ENCODE data around the gene MTF1.
A peak's percentile ranks its signal among the peaks of the same experiment; 100 is the strongest.

MTF1 gene

GRCh38 chr1:37853157-37853556 is 6.2 kb downstream of the MTF1 start:
- DNase-seq (ENCODE audit: insufficient read length, low spot score) (no peak), FAIRE-seq (no peak)
- TF ChIP-seq SPI1 (IDR thresholded peaks at IDR 0.05; ENCODE audit: low read depth, low read length), result no peak
- no peak for TF ChIP-seq TAF1 (IDR thresholded peaks at IDR 0.05; ENCODE audit: low read depth, low read length)
- TF ChIP-seq POLR2A (IDR thresholded peaks at IDR 0.05; ENCODE audit: low read depth, low read length), result no peak
- no peak for TF ChIP-seq POLR2AphosphoS5 (IDR thresholded peaks at IDR 0.05; ENCODE audit: low read depth, low read length)
- TF ChIP-seq POU2F2 (IDR thresholded peaks at IDR 0.05; ENCODE audit: low read depth, low read length), result no peak
- TF ChIP-seq PAX5 (IDR thresholded peaks at IDR 0.05; ENCODE audit: insufficient read depth, low read length, severe bottlenecking), result no peak

- peak; percentile 63 for TF ChIP-seq SPI1 (IDR thresholded peaks at IDR 0.05; ENCODE audit: low read depth, low read length)
- TF ChIP-seq POLR2AphosphoS5 (IDR thresholded peaks at IDR 0.05; ENCODE audit: low read depth, low read length), result no peak
- FAIRE-seq, result no peak
- no peak for DNase-seq (ENCODE audit: insufficient read length, low spot score)
Observed at GRCh38 chr1:37851782-37852210, 7.6 kb downstream of the MTF1 start.

DNA sequence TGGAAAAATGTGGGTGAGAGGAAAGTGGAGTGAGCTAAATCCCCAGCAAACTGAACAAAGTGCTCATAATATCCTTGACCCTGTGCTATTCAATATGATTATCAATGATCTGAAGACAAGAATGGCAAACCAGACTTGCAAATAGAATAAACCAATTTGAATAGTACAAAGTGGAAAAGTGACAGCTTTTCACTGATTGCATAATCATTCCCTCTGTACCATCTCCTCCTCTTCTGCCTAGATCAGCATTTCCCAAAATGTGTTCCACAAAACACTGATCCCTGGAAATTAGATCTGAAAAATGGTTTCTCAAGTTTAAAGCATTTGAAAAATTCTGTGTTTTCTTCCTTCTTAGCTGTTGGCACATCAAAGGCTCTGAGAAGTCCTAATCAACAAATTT is 8.1 kb downstream of the MTF1 start:
- TF ChIP-seq PAX5 (IDR thresholded peaks at IDR 0.05; ENCODE audit: insufficient read depth, low read length, severe bottlenecking), result no peak
- no peak for TF ChIP-seq TAF1 (IDR thresholded peaks at IDR 0.05; ENCODE audit: low read depth, low read length)
- no peak for TF ChIP-seq POLR2A (IDR thresholded peaks at IDR 0.05; ENCODE audit: low read depth, low read length)
- no peak for TF ChIP-seq POLR2AphosphoS5 (IDR thresholded peaks at IDR 0.05; ENCODE audit: low read depth, low read length)
- FAIRE-seq (no peak), DNase-seq (ENCODE audit: insufficient read length, low spot score) (no peak)

GRCh38 chr1:37850352-37850955 is 8.9 kb downstream of the MTF1 start:
- no peak for TF ChIP-seq POLR2AphosphoS5 (IDR thresholded peaks at IDR 0.05; ENCODE audit: low read depth, low read length)
- no peak for TF ChIP-seq SPI1 (IDR thresholded peaks at IDR 0.05; ENCODE audit: low read depth, low read length)
- no peak for TF ChIP-seq PAX5 (IDR thresholded peaks at IDR 0.05; ENCODE audit: insufficient read depth, low read length, severe bottlenecking)
- TF ChIP-seq TAF1 (IDR thresholded peaks at IDR 0.05; ENCODE audit: low read depth, low read length), result no peak
- TF ChIP-seq POLR2A (IDR thresholded peaks at IDR 0.05; ENCODE audit: low read depth, low read length), result no peak
- TF ChIP-seq POU2F2 (IDR thresholded peaks at IDR 0.05; ENCODE audit: low read depth, low read length), result no peak
- FAIRE-seq, result no peak

DNA sequence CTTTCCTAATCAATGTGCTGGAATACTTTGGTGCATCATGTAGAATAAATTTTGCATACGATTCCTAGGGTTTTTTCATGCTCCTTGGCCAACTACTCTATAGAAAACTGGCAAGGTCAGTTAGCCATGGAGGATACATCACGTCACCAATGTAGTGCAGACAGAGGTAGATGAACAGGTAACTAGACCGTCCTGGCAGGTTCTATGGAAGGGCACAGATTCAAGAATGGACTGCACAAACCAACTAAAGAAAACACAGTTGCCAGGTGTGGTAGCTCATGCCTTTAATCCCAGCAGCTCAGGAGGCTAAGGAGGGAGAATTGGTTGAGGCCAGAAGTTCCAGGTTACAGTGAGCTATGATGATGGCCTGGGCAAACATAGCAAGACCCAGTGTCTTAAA is 9.9 kb downstream of the MTF1 start:
- DNase-seq (ENCODE audit: insufficient read length, low spot score), result no peak
- TF ChIP-seq PAX5 (IDR thresholded peaks at IDR 0.05; ENCODE audit: insufficient read depth, low read length, severe bottlenecking) (no peak), POU2F2 (IDR thresholded peaks at IDR 0.05; ENCODE audit: low read depth, low read length) (no peak), POLR2AphosphoS5 (IDR thresholded peaks at IDR 0.05; ENCODE audit: low read depth, low read length) (no peak), SPI1 (IDR thresholded peaks at IDR 0.05; ENCODE audit: low read depth, low read length) (no peak), TAF1 (IDR thresholded peaks at IDR 0.05; ENCODE audit: low read depth, low read length) (no peak), POLR2A (IDR thresholded peaks at IDR 0.05; ENCODE audit: low read depth, low read length) (no peak)
- FAIRE-seq, result no peak

More at GRCh38 chr1:37850352-37850955, 8.9 kb downstream of the MTF1 start:
- DNase-seq (ENCODE audit: insufficient read length, low spot score), result no peak

GRCh38 chr1:37846647-37847339 is 12.6 kb downstream of the MTF1 start:
- peak; percentile 70 for FAIRE-seq
- TF ChIP-seq TAF1 (IDR thresholded peaks at IDR 0.05; ENCODE audit: low read depth, low read length) (no peak), SPI1 (IDR thresholded peaks at IDR 0.05; ENCODE audit: low read depth, low read length) (peak; percentile 24; the same call in 1 of the 2 replicates), POLR2AphosphoS5 (IDR thresholded peaks at IDR 0.05; ENCODE audit: low read depth, low read length) (no peak)
- DNase-seq (ENCODE audit: insufficient read length, low spot score), result no peak

DNA sequence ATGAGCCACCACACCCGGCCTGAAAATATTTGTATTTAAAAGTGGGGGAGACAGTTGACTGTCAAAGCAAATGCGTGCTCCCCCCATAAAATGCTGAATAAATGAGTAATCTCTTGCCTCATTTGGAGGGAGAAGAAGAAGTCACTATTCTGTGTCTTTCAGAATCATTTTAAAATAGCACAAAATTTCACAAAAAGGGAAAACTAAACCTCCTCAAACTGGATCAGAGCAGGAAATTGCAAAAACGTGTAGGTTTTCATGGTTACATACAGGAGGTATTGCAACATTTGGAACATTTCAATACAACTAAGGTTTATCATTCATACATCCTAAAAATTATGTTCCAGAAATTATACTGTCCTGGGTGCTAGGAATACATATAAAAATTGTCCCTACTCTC is 13.6 kb downstream of the MTF1 start:
- FAIRE-seq (no peak), DNase-seq (ENCODE audit: insufficient read length, low spot score) (no peak)
- TF ChIP-seq POU2F2 (IDR thresholded peaks at IDR 0.05; ENCODE audit: low read depth, low read length) (no peak), POLR2AphosphoS5 (IDR thresholded peaks at IDR 0.05; ENCODE audit: low read depth, low read length) (no peak), POLR2A (IDR thresholded peaks at IDR 0.05; ENCODE audit: low read depth, low read length) (no peak)

DNA sequence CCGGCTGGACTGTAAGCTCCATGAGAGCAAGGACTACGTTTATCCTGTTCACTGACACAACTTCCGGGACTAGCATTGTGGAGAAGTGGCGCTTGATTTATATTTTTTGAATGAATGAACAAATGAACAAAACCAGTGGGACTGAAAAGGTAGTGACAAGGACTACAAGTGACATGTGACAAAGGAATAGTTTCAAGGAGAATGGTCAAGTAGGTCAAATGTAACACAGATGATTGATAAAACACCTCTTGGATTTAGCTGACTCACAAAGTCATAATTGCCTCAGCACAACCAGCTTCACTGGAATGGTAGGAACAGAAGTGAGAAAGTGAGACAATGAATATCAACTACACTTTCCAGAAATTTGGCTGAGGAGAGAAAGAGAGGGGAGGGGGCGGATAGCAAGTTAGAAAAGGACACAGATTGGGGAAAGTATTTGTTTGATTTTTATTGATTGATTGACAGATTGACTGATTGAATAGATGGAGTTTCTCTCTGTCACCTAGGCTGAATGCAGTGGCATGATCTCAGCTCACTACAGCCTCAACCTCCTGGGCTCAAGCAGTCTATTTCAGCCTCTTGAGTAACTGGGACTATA is 14.2 kb downstream of the MTF1 start:
- no peak for DNase-seq (ENCODE audit: insufficient read length, low spot score)
- TF ChIP-seq POU2F2 (IDR thresholded peaks at IDR 0.05; ENCODE audit: low read depth, low read length) (no peak), POLR2A (IDR thresholded peaks at IDR 0.05; ENCODE audit: low read depth, low read length) (no peak), PAX5 (IDR thresholded peaks at IDR 0.05; ENCODE audit: insufficient read depth, low read length, severe bottlenecking) (no peak), POLR2AphosphoS5 (IDR thresholded peaks at IDR 0.05; ENCODE audit: low read depth, low read length) (no peak), SPI1 (IDR thresholded peaks at IDR 0.05; ENCODE audit: low read depth, low read length) (no peak), TAF1 (IDR thresholded peaks at IDR 0.05; ENCODE audit: low read depth, low read length) (no peak)
- no peak for FAIRE-seq

- DNase-seq (ENCODE audit: insufficient read length, low spot score) (no peak), FAIRE-seq (no peak)
- TF ChIP-seq SPI1 (IDR thresholded peaks at IDR 0.05; ENCODE audit: low read depth, low read length), result no peak
- no peak for TF ChIP-seq POLR2AphosphoS5 (IDR thresholded peaks at IDR 0.05; ENCODE audit: low read depth, low read length)
- no peak for TF ChIP-seq POLR2A (IDR thresholded peaks at IDR 0.05; ENCODE audit: low read depth, low read length)
- no peak for TF ChIP-seq TAF1 (IDR thresholded peaks at IDR 0.05; ENCODE audit: low read depth, low read length)
- TF ChIP-seq POU2F2 (IDR thresholded peaks at IDR 0.05; ENCODE audit: low read depth, low read length), result no peak
- no peak for TF ChIP-seq PAX5 (IDR thresholded peaks at IDR 0.05; ENCODE audit: insufficient read depth, low read length, severe bottlenecking)
Observed at GRCh38 chr1:37844536-37844935, 14.9 kb downstream of the MTF1 start.

- FAIRE-seq (no peak), DNase-seq (ENCODE audit: insufficient read length, low spot score) (no peak)
- TF ChIP-seq POLR2AphosphoS5 (IDR thresholded peaks at IDR 0.05; ENCODE audit: low read depth, low read length) (no peak), TAF1 (IDR thresholded peaks at IDR 0.05; ENCODE audit: low read depth, low read length) (no peak), PAX5 (IDR thresholded peaks at IDR 0.05; ENCODE audit: insufficient read depth, low read length, severe bottlenecking) (no peak), SPI1 (IDR thresholded peaks at IDR 0.05; ENCODE audit: low read depth, low read length) (no peak), POLR2A (IDR thresholded peaks at IDR 0.05; ENCODE audit: low read depth, low read length) (no peak), POU2F2 (IDR thresholded peaks at IDR 0.05; ENCODE audit: low read depth, low read length) (no peak)
Observed at GRCh38 chr1:37841652-37842051, 17.7 kb downstream of the MTF1 start.

All from GM12891 (cell line).